ENCODE data around the gene BGN.
A peak's percentile ranks its signal among the peaks of the same experiment; 100 is the strongest.

Gene BGN

DNA sequence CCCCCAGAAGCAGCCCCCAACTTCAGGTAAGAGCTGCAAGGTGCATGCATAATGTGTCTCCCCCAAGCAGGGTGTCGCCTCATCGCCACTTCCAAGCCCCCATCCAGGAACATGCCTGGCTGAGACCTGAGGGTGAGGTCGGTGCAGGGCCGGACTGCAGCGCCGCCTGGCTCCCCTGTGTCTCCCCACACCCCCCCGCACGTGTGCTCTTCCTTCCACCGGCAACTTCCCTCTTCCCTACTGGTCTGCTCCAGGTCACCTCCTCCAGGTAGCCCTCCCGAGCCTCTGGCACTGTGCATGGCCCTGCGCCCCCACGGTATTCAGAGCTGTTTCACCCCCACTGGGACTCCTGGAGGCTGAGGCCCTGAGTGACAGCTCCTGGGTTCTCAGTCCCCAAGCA lies 2.2 kb upstream of the BGN start:
- TF ChIP-seq, protein P1, sequence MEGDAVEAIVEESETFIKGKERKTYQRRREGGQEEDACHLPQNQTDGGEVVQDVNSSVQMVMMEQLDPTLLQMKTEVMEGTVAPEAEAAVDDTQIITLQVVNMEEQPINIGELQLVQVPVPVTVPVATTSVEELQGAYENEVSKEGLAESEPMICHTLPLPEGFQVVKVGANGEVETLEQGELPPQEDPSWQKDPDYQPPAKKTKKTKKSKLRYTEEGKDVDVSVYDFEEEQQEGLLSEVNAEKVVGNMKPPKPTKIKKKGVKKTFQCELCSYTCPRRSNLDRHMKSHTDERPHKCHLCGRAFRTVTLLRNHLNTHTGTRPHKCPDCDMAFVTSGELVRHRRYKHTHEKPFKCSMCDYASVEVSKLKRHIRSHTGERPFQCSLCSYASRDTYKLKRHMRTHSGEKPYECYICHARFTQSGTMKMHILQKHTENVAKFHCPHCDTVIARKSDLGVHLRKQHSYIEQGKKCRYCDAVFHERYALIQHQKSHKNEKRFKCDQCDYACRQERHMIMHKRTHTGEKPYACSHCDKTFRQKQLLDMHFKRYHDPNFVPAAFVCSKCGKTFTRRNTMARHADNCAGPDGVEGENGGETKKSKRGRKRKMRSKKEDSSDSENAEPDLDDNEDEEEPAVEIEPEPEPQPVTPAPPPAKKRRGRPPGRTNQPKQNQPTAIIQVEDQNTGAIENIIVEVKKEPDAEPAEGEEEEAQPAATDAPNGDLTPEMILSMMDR (IDR thresholded peaks at IDR 0.05; ENCODE audit: unreplicated experiment in 3 of 3): no peak
- H3K36me3 Mint-ChIP-seq (ENCODE audit: low read depth): no peaks in the 10 kb centered on the region
- peak overlapping the region in 1 of 3 experiments; percentile 30 for H3K4me3 Mint-ChIP-seq
- H3K9me3 Mint-ChIP-seq: peaks cover 6% of the 10 kb centered on the region
- H3K4me1 Mint-ChIP-seq: peaks cover 10% of the 10 kb centered on the region
- peak overlapping the region; percentile 82 to 93 (median 86) for H3K27ac Mint-ChIP-seq
- H3K27me3 Mint-ChIP-seq (ENCODE audit: low read depth): no peaks in the 10 kb centered on the region

GRCh38 chrX:153493085-153493484 lies 1.7 kb upstream of the BGN start:
- Mint-ChIP-seq H3K27me3 (ENCODE audit: low read depth) (no peaks in the 10 kb centered on the region), H3K36me3 (ENCODE audit: low read depth) (no peaks in the 10 kb centered on the region), H3K4me3 (peak overlapping the region; percentile 29 to 63 (median 30)), H3K9me3 (peaks cover 6% of the 10 kb centered on the region), H3K4me1 (peaks cover 10% of the 10 kb centered on the region), H3K27ac (peak overlapping the region; percentile 82 to 93 (median 86))
- TF ChIP-seq, protein P1 (IDR thresholded peaks at IDR 0.05; ENCODE audit: unreplicated experiment in 3 of 3): no peak

DNA sequence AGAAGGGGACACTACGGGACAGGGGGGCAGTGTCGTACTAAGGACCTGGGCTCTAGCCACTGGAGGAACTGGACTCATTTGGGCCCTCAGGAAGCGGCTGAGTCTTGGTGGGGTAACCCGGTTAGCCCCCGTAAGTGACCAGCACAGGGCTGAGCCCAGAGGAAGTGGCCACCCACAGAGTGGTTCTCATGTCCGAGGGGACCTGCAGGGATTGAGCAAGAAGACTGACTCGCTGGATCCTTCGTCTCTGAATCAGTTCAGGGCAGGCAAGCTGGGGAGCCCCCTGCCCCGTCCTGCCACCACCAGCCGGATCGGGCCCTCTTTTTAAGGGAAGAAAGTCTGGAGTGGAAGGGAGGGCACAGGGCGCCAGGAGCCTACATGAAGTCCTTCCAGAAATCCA lies 719 bp upstream of the BGN start:
- no peaks in the 10 kb centered on the region for H3K36me3 Mint-ChIP-seq (ENCODE audit: low read depth)
- H3K27me3 Mint-ChIP-seq (ENCODE audit: low read depth): no peaks in the 10 kb centered on the region
- peak overlapping the region; percentile 80 to 86 (median 86) for H3K4me3 Mint-ChIP-seq
- TF ChIP-seq, protein P1 (IDR thresholded peaks at IDR 0.05; ENCODE audit: unreplicated experiment in 3 of 3): no peak
- H3K4me1 Mint-ChIP-seq: peaks cover 10% of the 10 kb centered on the region
- H3K27ac Mint-ChIP-seq: peak overlapping the region; percentile 82 to 93 (median 86)
- peaks cover 6% of the 10 kb centered on the region for H3K9me3 Mint-ChIP-seq

GRCh38 chrX:153495362-153495751 lies 577 bp downstream of the BGN start:
- TF ChIP-seq, protein P1 (IDR thresholded peaks at IDR 0.05; ENCODE audit: unreplicated experiment in 3 of 3): no peak
- peaks cover 6% of the 10 kb centered on the region for H3K9me3 Mint-ChIP-seq
- H3K4me1 Mint-ChIP-seq: peaks cover 12% of the 10 kb centered on the region
- H3K27me3 Mint-ChIP-seq (ENCODE audit: low read depth): no peaks in the 10 kb centered on the region
- H3K4me3 Mint-ChIP-seq: peak overlapping the region; percentile 80 to 86 (median 86)
- peaks cover under 1% of the 10 kb centered on the region for H3K36me3 Mint-ChIP-seq (ENCODE audit: low read depth)
- H3K27ac Mint-ChIP-seq: peak overlapping the region; percentile 82 to 86 (median 85)

DNA sequence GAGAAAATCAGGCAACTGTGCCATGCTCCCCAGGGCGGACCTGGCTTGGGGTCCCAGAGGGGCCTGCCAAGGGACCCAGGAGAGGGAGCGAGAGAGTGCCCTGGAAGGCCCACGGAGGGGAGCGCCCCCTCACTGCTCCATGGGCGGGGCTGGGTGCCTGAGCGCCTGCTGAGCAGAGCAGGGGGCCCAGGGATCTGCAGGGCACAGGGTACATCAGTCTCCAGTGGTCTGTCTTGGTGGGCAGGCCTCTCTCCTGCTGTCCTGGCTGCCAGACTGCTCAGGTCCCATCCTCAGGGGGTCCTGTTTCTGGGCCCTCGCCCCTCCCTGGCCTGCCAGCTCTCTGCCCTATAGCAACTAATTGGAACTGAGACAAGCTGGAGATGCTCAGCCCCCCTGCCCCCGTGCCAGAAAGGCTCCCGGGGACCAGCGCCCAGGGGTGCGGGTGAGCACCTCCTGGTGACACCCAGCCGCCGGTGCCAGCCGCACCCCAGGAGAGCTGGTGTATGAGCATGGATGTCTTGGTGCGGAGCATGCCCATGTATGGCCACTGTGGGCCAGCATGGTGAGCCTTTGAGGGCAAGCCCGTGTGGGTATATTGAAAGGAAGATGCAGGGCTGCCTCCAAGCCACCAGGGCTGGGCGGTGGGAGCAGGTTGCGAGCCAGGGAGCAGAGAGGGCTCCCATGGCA lies 1.3 kb downstream of the BGN start:
- H3K4me3 Mint-ChIP-seq: peak overlapping the region; percentile 80 to 86 (median 86)
- H3K27ac Mint-ChIP-seq: no peak overlapping the region
- TF ChIP-seq, protein P1 (IDR thresholded peaks at IDR 0.05; ENCODE audit: unreplicated experiment in 3 of 3): no peak
- H3K27me3 Mint-ChIP-seq (ENCODE audit: low read depth): no peaks in the 10 kb centered on the region
- peaks cover 7% of the 10 kb centered on the region for H3K36me3 Mint-ChIP-seq (ENCODE audit: low read depth)
- peaks cover 13% of the 10 kb centered on the region for H3K9me3 Mint-ChIP-seq
- peaks cover 19% of the 10 kb centered on the region for H3K4me1 Mint-ChIP-seq

DNA sequence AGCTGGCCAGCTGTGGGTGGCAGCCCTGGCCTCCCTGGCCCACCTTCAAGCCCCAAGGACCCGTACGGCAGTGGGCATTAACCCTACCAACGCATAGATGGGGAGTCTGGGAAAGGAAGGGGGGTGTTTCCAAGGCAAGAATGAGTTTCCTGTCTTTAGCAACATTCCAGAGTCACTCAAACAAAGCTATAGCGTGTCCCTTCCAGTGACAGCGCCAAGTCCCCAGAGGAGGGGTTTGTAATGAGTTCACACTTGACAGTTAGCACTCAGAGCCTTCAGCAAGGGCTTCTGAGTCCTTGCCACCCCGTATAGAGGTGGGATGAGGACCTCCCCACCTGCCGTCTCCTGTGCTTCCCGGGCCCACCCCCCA lies 1.8 kb downstream of the BGN start:
- Mint-ChIP-seq H3K9me3 (peaks cover 13% of the 10 kb centered on the region), H3K27ac (no peak overlapping the region), H3K27me3 (ENCODE audit: low read depth) (no peaks in the 10 kb centered on the region), H3K4me1 (peaks cover 20% of the 10 kb centered on the region), H3K36me3 (ENCODE audit: low read depth) (peaks cover 8% of the 10 kb centered on the region), H3K4me3 (peak overlapping the region in 2 of 3 experiments; percentile 19 to 21)
- TF ChIP-seq, protein P1 (IDR thresholded peaks at IDR 0.05; ENCODE audit: unreplicated experiment in 3 of 3): no peak

Data from nephron (organoid).